Calu3 (cell line): ENCODE measurements around the gene SGCA. TPM values are rescaled to one million over a fixed set of nuclear protein-coding genes. Genes with fewer than 3 reads are reported as not detected.
A peak's percentile ranks its signal among the peaks of the same experiment; 100 is the strongest.

ENCODE experiments used
- BruUV-seq: library from RNA; stranded (reverse); fragments of 400-500 nt; replicated peaks from 2 replicates; lab custom pipeline; 2021; lab: Mats Ljungman, UMichigan
- CTCF ChIA-PET: fragments of 300-600 bp; sonication (Branson Sonifier 250); formaldehyde crosslinking; loops from one replicate; lab custom pipeline; 2022; ENCODE audit warnings: antibody characterized with exemption; lab: Charles Lee
- DNase-seq: peaks from one replicate; pipeline ENCODE4 v3.0.0; 2022
- H3K27ac Mint-ChIP-seq: one replicate; pipeline ENCODE4 v1.8.0; 2022; ENCODE audit warnings: mixed read lengths; ENCODE audit not compliant: unreplicated experiment
- H3K27me3 Mint-ChIP-seq: one replicate; pipeline ENCODE4 v1.8.0; 2022; ENCODE audit warnings: mixed read lengths; ENCODE audit not compliant: unreplicated experiment
- H3K36me3 Mint-ChIP-seq: one replicate; pipeline ENCODE4 v1.8.0; 2022; ENCODE audit warnings: mild to moderate bottlenecking, moderate library complexity, mixed read lengths; ENCODE audit not compliant: insufficient read depth, unreplicated experiment
- H3K4me1 Mint-ChIP-seq: one replicate; pipeline ENCODE4 v1.8.0; 2022; ENCODE audit warnings: mild to moderate bottlenecking, low read depth, mixed read lengths; ENCODE audit not compliant: unreplicated experiment
- H3K4me3 Mint-ChIP-seq: one replicate; pipeline ENCODE4 v1.8.0; 2022; ENCODE audit warnings: mild to moderate bottlenecking, low read depth, moderate library complexity, mixed read lengths; ENCODE audit not compliant: unreplicated experiment
- H3K9me3 Mint-ChIP-seq: one replicate; pipeline ENCODE4 v1.8.0; 2022; ENCODE audit warnings: low read depth, mixed read lengths; ENCODE audit not compliant: unreplicated experiment
- CTCF ChIP-seq: fragments of 200-600 bp; IDR thresholded peaks from one replicate; pipeline ENCODE4 v1.8.0; 2022; ENCODE audit warnings: antibody characterized with exemption; ENCODE audit not compliant: unreplicated experiment
- intact Hi-C: fragments of 100-400 bp; cut with micrococcal nuclease; formaldehyde crosslinking; loops from one replicate; pipeline ENCODE4 v1.10.0; 2022; ENCODE audit not compliant: unreplicated experiment
- total RNA-seq: library from RNA; stranded (reverse); gene quantifications from 2 replicates; pipeline ENCODE4 v1.2.3, GENCODE V29; 2022

Gene SGCA
- total RNA-seq, 1 experiment from 2014 or later = not detected

DNA sequence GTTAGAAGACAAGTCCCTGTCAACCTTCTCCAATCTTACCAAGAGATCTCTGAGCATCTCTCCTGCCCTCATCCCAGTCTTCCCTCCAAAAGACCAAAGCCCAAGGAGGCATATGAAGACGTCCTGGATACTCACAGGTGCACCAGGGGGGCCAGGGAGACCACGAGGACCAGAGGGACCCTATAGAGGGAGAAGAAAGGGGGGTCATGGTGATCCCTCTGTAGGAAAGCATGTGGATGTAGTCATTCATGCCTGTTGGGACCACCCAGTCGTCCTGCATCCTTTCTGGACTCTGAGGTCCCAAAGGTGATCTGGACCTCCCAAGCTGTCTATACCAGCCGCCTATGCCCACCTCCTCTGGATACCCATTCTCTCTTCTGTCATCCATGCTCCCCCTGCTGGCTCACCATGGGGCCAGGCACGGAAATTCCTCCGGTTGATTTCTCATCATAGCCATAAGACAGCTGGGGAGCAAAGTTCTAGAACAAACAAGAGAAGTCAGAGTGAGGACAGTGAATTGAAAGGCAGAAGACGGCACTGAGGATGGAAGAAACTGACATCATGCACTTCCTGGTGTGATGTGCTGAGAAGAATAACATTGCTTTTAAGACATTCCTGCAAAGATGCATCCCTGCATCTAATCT is 32.3 kb downstream of the SGCA start:
- H3K27me3 Mint-ChIP-seq = peaks cover 88% of the 10 kb centered on the region
- TF ChIP-seq CTCF = peak; percentile 93
- no TSS peak for BruUV-seq

DNA sequence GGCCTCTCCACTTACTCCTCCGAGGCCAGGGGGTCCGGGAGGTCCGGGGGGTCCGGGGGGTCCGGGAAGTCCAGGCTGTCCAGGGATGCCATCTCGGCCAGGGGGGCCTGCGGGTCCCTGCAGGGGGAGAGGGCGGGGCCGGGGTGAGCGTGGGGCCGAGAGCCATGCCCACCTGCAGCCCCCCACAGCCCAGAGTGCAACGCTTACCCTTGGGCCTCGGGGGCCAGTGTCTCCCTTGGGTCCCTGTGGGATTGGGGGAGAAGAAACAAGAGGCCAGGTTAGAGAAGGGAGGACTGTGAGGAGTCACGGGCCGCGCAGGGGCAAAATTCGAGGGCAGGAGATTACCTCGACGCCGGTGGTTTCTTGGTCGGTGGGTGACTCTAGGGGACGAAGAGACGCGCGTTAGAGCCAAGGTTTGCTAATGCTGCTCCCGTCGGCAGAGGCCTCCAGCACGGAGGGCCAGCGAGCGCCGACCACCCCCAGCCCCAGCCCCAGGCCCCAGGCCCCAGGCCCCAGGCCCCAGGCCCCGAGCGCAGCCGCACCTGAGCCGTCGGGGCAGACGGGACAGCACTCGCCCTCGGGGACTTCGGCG is 33.5 kb downstream of the SGCA start:
- CTCF ChIA-PET = interaction anchor here (0.6 to 3.9 kb wide), 18 partner anchors 18 to 668 kb away, joined by 3 to 90 read pairs (median 8); partner anchors contain the start of genes LRRC59 and TMEM92
- intact Hi-C loops = no loop called here
- Mint-ChIP-seq H3K27me3 (peaks cover 88% of the 10 kb centered on the region), H3K4me3 (peak overlapping the region; percentile 68), H3K36me3 (peaks cover 26% of the 10 kb centered on the region), H3K4me1 (peaks cover 21% of the 10 kb centered on the region), H3K9me3 (no peaks in the 10 kb centered on the region), H3K27ac (no peak overlapping the region)
- no peak for TF ChIP-seq CTCF
- DNase-seq = no peak
- BruUV-seq = no TSS peak

More for the DNA sequence above, 32.3 kb downstream of the SGCA start:
- intact Hi-C loops = loop anchor here (1.0 kb wide), 1 partner anchor 29 kb away; no protein-coding TSS in a partner anchor
- peak overlapping the region; percentile 10 for H3K27ac Mint-ChIP-seq
- H3K36me3 Mint-ChIP-seq = peaks cover 26% of the 10 kb centered on the region
- CTCF ChIA-PET = interaction anchor here (0.7 to 3.5 kb wide), 5 partner anchors 20 to 97 kb away, joined by 3 to 46 read pairs (median 4); no protein-coding TSS in a partner anchor
- H3K9me3 Mint-ChIP-seq = no peaks in the 10 kb centered on the region
- H3K4me1 Mint-ChIP-seq = peaks cover 21% of the 10 kb centered on the region
- peak; percentile 88 for DNase-seq
- peak overlapping the region; percentile 68 for H3K4me3 Mint-ChIP-seq

DNA sequence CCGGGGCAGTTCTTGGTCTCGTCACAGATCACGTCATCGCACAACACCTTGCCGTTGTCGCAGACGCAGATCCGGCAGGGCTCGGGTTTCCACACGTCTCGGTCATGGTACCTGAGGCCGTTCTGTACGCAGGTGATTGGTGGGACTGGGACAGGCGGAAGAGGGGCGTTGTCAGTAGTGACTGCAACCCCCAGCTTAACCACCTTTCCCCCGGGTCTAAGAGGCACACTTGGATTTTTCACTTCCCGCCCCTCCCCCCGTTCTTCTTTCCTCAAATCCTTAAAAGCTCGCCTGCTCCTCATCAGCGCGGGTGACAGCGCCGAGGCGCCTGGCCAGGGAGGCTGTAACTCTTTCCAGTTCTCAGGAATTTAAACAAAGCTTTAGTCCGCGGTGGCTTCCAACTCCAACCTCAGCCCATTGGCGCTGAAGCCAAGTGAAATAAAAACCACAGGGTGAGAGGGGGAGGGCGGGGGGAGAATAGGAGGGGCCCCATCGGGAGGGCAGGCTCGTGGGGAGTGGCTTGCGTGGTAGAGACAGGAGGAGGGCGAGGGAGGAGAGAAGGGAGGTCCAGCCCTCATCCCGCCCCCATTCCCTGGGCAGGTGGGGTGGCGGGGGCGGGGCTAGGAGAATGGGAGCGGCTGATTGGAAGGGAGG is 34.1 kb downstream of the SGCA start:
- H3K4me1 Mint-ChIP-seq = peaks cover 21% of the 10 kb centered on the region
- H3K36me3 Mint-ChIP-seq = peaks cover 26% of the 10 kb centered on the region
- peaks cover 88% of the 10 kb centered on the region for H3K27me3 Mint-ChIP-seq
- no peaks in the 10 kb centered on the region for H3K9me3 Mint-ChIP-seq
- H3K27ac Mint-ChIP-seq = peak overlapping the region; percentile 31
- intact Hi-C loops = loop anchor here (1.0 to 2.0 kb wide), 4 partner anchors 70 to 279 kb away; partner anchors contain the start of genes RSAD1 and TMEM92
- CTCF ChIA-PET = interaction anchor here (0.6 to 3.9 kb wide), 33 partner anchors 10 to 667 kb away, joined by 3 to 90 read pairs (median 7); partner anchors contain the start of genes LRRC59, RSAD1 and TMEM92
- BruUV-seq = no TSS peak
- H3K4me3 Mint-ChIP-seq = peak overlapping the region; percentile 68
- peak; percentile 96 for DNase-seq
- no peak for TF ChIP-seq CTCF

GRCh38 chr17:50200457-50201275 is 34.9 kb downstream of the SGCA start:
- Mint-ChIP-seq H3K36me3 (peaks cover 26% of the 10 kb centered on the region), H3K27ac (peak overlapping the region; percentile 33), H3K4me1 (peaks cover 21% of the 10 kb centered on the region), H3K4me3 (peak overlapping the region; percentile 68), H3K9me3 (no peaks in the 10 kb centered on the region), H3K27me3 (peaks cover 88% of the 10 kb centered on the region)
- peak; percentile 95 for DNase-seq
- peak; percentile 100 for TF ChIP-seq CTCF
- intact Hi-C loops = loop anchor here (1.0 to 2.0 kb wide), 4 partner anchors 70 to 278 kb away; partner anchors contain the start of genes RSAD1 and TMEM92
- no TSS peak for BruUV-seq
- CTCF ChIA-PET = interaction anchor here (0.6 to 3.9 kb wide), 31 partner anchors 10 to 278 kb away, joined by 3 to 90 read pairs (median 8); partner anchors contain the start of genes LRRC59, RSAD1 and TMEM92
